ENCODE measurements around the gene MYL12A.
"Not testable (repeated sequence)": the region's sequence is repeated elsewhere in the genome, so short reads cannot be mapped to it uniquely, and the experiment has no call there.

Gene MYL12A

DNA sequence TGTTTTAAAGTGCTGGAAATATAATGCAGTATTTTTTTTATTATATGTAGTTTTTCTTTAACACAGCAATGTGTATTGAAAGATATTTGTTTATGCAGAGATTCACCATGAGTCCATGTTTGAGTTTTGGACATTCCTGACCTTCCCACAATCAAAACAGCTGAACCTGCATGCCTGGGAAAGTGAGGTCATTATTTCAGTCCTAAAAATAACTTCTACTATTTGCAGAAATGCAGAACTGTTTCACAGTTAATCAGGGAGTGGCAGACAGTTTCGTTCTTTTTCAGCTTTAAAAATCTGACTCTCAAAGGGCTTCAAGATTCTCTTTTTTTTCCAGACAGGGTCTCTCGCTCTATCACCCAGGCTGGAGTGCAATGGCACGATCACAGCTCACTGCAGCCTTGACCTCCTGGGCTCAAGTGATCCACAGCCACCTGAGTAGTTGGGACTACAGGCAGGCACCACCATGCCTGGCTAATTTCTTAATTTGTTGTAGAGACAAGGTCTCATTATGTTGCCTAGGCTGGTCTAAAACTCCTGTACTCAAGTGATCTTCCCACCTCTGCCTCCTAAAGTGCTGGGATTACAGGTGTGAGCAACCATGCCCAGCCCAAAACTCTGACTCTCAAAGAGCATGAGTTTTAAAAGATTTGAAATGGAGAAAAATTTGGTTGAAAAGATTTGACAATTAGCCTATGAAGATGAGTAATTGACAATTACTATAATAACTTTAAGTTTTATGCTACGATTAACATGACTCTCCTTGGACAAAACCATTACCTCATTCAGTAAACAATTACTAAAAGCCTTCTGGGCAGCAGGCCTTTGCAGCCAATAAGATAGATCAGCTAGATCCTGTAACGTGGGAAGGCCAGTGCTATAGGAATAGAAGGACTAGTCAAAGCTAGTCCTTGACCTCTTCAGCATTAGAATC is 9.4 kb downstream of the MYL12A start:
- DNase-seq, result no peak

DNA sequence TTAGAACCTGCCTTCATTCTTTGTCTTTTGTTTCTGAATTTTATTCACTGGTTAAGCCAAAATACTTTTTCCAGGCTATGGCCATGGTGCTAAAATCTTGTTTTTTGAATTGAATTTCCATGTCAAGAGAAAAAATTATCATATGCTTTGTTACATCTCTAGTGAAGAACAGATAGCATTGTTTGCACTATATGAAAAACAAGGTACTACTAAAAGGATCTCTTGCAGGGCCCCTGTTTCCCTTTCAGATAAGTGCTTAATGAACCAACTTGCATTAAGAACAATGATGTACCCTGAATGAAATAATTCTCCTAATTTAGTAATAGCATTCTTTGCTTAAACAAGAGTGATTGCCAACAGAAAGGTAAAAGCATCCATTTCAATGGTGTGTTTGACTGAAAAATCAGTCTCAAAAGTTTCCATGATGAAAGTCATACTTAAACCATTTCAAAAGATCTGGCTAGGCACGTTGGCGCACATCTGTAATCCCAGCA is 10.1 kb downstream of the MYL12A start:
- DNase-seq, result no peak

GRCh38 chr18:3260995-3261372 is 13.4 kb downstream of the MYL12A start:
- DNase-seq, result no peak

- no peak for DNase-seq
Measured at GRCh38 chr18:3261373-3262233, 14.0 kb downstream of the MYL12A start, which contains the start of gene MYL12B. MYL12B (plus strand) TSS chr18:3262133; CDS start chr18:3272899, 10,766 bp downstream.

- DNase-seq, result no peak
Measured at GRCh38 chr18:3262234-3263131, 14.9 kb downstream of the MYL12A start.

- DNase-seq, result no peak
Measured at GRCh38 chr18:3263132-3263700, 15.6 kb downstream of the MYL12A start.

- no peak for DNase-seq
Measured at GRCh38 chr18:3264362-3264761, 16.8 kb downstream of the MYL12A start.

DNA sequence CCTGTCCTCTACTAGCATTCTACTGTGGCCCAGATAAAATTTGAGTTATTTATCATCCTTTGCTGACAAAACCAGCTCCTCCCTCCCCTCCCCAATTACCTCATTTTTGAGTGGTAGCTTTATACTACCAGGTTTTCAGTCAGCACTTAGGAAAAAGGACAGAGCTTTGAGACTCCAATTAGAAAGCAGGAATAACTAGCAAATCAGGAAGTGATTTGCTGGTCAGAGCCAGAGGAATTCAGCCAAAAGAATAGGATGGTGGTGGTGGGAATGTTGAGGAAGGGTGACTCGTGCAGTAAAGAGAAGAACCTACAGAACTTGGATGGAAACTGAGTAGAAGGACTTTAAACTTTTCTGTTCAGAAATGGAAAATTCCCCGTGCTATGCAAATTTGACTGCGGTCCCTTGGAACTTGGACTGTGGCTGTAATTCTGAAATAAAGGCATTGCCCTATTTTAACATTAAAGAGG is 18.0 kb downstream of the MYL12A start:
- no peak for DNase-seq

- no peak for DNase-seq
Measured at GRCh38 chr18:3266062-3266608, 18.5 kb downstream of the MYL12A start.

GRCh38 chr18:3268306-3268705 is 20.7 kb downstream of the MYL12A start:
- DNase-seq, result no peak

DNA sequence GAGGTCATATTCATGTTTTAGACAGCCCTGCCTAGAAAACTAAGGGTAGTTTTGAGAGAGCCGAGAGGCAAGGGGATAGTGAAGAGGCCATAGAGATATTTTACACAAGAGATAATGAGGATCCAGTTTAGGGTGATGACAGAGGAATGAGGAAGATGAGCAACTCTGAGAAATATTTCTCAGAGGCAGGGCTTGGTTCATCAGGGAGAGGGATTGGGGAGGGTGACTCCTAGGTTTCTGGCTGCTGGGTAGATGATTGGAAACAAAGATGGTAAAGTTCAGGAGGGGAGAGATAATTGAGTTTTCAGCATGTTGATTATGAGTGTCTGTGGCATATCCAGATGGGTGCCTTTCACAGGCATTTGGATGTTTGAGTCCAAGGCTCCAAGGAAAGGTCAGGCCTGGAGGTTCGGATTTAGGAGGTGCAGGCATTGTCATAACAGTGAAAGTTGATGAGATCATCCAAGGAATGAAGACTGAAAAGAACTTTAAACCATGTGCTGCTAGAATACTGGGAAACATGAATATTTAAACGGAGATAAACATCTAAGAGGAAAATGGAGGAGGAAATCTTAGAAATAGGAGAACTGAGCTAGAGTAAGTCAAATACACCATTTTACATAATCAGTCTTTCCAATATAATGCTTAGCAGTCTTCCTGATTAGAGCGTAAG is 21.8 kb downstream of the MYL12A start:
- DNase-seq, result no peak

DNA sequence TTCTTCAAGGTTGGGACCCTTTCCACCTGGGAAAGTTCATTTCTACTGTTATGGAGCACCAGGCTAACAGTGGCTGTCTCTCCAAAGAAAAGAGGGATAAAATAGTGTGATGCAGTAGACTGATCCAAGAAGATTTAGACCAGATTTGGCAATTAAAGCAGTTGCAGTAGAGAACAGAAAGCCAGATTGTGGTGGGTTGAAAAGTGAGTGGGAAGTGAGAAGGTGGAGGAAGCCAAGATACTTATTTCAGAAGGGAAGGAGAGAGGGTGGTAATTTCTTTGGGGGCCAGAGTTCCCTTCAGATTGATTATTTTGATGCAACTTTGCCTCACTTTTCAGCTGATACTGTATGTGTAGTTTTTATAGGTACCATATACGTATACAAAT is 22.3 kb downstream of the MYL12A start:
- DNase-seq, result no peak

- DNase-seq, result no peak
Measured at GRCh38 chr18:3273042-3273441, 25.4 kb downstream of the MYL12A start.

DNA sequence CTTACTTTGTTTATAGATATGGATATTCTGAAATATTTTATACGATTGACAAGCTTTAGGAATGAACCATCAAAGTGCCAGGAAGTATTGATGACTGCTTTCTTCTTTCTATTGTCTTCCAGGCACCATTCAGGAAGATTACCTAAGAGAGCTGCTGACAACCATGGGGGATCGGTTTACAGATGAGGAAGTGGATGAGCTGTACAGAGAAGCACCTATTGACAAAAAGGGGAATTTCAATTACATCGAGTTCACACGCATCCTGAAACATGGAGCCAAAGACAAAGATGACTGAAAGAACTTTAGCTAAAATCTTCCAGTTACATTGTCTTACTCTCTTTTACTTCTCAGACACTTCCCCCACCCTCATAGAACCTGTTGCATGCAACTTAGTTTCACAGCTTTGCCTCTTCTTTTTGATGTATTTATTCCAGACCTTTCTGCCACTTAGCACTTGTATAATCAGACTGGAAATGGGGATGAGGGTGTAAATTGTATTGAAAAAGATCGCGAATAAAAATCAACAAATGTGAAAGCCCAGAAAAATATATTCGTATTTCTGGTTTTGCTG is 30.1 kb downstream of the MYL12A start:
- not testable (repeated sequence) for DNase-seq

GRCh38 chr18:3279201-3280185 is 31.9 kb downstream of the MYL12A start:
- no peak for DNase-seq

GRCh38 chr18:3281456-3282400 is 34.1 kb downstream of the MYL12A start:
- DNase-seq, result peak; percentile 58

GRCh38 chr18:3283253-3283863 is 35.8 kb downstream of the MYL12A start:
- DNase-seq, result no peak

DNA sequence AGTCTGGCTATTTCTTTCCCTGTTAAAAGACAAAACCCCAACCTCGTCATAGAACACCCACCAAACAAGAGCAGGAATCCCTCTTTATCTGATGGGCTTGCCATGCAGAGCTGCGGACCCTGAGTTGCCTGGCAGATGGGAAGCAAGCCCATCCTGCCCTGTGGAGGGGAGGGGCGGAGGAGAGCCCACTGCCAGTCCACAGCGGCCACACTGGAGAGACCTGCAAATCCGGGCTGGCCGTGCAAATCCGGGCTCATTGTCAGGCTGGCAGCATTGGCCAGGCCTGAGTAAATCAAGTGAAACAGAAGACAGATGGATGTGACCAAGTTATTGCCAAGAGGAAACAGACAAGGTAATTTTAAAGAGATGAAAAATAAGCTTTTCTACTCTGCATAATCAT is 36.3 kb downstream of the MYL12A start:
- no peak for DNase-seq
